Stromal cell of bone marrow (primary cell): ENCODE data around the gene TRPM2.
"Not testable (repeated sequence)": the region's sequence is repeated elsewhere in the genome, so short reads cannot be mapped to it uniquely, and the experiment has no call there.

ENCODE experiments used
- DNase-seq: peaks from one replicate; pipeline ENCODE4 v3.0.0-alpha.2; 2012; ENCODE audit warnings: low read depth

TRPM2 gene

DNA sequence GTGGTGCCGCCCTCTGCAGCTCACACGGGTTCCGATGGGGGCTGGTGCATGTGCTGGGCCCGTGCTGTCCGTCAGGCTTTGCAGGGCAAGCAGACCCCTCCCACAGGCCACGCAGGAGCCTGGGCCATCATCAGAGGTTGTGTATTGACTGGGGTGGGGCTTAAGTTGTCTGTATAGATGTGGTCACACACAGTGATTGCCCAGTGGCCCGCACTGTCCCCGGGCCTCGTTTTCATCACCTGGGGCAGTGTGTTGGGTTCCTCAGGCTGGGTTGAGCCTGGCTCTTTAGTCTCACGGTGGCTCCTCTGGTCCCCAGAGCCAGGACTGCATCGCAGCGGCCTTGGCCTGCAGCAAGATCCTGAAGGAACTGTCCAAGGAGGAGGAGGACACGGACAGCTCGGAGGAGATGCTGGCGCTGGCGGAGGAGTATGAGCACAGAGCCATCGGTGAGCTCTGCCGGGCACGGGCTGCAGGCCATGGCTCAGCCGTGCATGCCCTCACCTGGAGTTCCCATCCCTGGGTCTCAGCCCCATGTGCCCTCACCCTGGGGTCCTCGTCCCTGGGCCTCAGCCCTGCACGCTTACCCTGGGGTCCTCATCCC lies 44.1 kb downstream of the TRPM2 start:
- DNase-seq = no peak

DNA sequence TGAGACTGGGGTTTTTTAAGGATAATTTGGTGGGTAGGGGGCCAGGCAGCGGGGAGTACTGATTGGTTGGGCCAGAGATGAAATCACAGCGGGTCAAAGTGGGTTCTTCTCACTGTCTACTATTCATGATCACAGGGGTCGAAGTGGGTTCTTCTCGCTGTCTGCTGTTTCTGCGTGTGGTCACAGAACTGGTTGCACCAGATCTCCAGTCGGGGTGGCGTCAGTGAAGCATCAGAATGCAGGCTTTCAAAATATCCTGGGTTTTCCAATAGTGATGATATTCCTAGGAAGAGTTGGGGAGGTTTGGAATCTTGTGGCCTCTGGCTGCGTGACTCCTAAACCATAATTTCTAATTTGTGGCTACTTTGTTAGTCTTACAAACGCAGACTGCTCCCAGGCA lies 45.1 kb downstream of the TRPM2 start:
- DNase-seq = no peak

DNA sequence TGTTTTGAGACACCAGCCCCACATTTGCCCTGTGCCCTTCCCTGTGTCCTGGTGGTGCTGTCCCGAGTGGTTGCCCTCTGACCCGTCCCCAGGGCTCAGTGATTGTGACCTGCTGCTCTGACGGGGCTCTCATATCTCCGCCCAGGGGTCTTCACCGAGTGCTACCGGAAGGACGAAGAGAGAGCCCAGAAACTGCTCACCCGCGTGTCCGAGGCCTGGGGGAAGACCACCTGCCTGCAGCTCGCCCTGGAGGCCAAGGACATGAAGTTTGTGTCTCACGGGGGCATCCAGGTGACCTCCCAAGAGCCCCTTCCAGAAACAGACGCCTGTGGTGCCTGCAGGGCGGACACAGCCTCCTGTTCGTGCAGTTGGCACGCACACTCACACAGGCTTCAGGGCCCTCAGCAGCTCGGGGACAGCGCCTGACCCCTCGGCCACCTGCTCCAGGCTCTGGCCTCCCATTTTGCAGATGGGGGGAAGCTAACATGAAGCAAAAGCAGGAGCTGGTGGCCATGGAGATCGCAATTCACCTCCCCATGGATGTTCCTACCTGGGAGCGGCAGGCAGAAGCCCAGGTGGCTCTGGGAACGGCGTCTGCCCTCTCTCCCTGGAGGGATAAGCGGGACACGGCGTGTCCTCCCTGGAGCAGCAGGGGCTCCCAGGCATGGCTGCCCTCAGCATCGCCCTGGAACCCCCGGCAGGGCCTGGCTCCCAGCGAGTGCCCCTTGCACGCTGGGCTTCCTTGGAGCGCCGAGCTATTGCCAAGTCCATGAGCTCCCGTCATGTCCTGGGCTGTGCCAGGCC lies 45.9 kb downstream of the TRPM2 start:
- no peak for DNase-seq

DNA sequence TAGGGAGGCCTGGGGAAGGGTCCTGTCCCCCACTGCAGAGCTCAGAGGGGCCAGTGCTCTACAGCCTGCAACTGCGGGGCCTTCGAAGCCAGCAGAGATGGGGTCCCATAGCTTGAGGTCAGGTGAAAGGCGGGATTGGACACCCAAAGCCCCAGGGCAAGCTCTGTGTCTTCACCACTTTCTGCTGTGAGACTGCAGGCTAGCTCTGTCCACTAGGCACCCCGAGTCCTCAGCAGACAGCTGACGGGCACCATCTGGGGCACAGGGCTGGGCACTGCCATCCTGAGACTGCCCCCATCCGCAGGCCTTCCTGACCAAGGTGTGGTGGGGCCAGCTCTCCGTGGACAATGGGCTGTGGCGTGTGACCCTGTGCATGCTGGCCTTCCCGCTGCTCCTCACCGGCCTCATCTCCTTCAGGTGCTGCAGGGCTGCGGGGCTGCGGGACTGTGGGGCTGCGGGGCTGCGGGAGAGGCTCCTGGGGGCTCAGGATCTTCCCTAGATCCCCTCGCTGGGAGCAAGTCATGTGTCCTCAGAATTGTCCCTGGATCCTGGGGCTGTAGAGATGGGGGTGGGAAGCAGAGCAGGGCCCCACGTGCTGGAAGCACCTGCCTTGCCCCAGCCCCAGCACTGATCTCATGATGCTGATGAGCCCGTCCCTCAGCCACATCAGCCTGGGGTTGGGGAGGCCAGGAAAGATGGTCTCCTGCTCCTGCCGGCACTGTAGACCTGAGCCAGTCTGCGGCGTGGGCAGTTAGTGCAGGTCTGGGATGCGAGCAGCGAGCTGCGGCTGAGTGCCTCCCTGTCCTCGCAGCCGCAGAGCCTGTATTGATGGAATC lies 46.8 kb downstream of the TRPM2 start:
- no peak for DNase-seq

DNA sequence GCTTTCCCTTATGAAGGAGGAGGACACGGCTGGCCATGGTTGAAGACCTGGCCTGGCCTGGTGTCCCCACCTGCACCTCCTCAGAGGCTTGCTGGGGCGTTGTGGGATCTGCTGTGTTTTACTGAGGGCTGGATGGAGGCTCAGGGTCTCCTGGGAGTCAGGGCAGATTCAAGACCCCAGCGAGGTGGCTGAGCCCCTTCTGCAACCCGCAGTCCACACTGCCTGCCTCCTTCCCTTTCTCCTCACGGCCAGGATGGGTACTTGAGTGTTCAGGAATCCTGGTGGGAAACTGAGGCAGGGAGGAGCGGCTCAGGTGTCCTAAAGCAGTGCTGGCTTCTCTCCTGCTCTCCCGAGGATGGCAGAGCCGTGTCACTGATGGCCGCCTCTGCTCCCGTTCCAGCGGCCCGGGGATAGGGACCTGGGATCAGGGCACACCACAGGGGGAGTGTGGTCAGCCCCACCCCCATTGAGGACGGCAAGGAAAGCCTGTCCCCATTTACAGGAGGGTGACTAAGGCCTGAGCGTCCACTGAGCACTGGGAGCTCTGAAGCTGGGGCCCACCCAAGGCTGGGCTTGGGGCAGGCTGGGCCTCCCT lies 47.5 kb downstream of the TRPM2 start:
- DNase-seq = no peak

DNA sequence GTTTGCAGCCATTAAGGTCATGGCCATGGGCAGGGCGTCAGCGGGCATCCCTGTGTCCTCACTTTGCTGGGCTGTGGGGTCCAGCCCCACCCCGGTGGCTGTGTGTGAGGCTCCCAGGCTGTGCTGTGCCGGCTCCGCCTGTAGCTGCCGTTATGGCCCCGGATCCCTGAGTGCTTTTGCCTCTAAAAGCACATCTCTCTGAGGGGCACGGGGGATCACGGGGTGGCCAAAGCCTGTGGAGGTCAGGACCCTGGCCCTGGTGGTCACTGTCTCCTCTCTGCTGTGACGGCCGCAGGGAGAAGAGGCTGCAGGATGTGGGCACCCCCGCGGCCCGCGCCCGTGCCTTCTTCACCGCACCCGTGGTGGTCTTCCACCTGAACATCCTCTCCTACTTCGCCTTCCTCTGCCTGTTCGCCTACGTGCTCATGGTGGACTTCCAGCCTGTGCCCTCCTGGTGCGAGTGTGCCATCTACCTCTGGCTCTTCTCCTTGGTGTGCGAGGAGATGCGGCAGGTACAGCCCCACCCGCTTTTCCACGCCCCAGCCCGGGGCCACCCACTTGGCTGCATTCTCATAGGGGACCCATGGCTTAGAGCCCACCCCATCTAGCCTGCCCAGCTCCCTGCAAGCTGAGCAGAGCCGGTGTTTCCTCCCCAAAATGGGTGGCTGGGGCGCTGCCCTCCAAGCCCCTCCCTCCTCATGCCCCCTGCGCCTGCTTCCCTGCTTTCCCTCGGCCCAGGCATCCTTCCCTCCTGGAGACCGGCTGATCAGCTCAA lies 48.2 kb downstream of the TRPM2 start:
- no peak for DNase-seq

DNA sequence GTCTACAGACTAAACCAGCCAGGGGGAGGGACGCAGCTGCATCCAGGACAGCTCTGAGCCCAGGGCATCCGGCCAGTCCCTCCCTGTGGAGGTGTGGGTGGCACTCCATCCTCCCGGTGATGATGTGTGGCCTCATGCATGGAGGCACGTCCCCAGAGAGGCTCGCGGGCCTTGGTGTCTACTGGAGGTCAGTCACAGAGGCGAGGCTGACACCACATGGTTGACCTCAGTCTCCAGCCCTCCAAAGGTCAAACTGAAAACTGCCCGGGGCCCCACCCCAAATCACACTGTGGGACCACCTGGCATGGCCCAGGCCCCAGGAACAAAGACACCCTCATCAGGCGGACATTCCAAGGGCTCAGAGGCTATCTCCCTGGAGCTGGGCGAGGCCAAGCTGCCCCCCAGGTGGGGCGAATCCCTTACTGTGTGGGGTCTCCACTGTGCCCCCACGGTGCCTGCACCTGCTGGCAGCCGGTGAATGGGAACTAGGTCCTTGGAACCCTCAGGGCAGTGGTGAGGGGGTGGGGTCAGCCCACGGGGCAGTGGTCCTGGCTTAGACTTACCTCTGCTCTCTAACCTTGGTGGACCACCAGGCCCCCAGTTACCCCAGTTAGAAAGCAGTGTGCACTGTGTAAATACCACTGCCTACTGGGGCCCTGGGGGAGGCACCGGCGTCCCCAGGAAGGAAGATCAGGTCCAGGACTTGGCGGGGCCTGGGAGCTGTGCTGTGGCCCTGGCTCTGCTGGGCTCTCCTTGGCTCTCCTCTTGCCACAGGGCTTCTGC lies 49.1 kb downstream of the TRPM2 start:
- DNase-seq = no peak

DNA sequence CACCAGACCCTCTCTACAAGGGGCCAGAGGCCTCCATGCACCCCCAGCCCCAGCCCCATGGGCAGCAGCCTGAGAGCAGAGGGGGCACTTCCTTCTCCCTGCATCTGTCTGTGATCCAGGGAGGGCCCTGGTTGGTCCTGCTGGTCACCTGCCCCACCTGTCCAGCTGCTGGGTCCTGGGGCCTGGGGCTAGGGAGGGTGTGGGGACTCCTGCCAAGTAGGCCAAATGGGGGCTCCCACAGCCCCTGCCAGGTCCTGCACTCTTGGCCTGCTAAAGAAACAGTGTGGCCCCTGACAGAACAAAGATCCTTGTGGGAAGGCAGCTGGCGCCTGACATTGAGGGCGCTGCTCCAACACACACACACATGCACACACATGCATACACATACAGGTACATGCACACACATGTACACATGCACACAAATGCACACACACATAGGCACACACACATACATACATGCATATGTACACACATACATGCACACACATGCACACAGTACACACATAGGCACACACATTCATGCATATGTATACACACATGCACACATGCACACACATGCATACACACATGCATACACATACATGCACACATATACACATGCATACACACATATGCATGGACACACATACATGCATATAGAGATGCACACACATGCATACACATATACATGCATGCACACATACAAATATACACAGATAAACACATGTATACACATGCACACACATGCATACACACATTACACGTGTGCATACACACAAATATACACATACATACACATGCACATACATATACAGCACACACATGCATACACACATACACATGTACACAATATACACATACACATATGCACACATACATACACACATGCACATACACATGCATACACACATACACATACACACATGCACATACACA lies 49.9 kb downstream of the TRPM2 start:
- no peak for DNase-seq

DNA sequence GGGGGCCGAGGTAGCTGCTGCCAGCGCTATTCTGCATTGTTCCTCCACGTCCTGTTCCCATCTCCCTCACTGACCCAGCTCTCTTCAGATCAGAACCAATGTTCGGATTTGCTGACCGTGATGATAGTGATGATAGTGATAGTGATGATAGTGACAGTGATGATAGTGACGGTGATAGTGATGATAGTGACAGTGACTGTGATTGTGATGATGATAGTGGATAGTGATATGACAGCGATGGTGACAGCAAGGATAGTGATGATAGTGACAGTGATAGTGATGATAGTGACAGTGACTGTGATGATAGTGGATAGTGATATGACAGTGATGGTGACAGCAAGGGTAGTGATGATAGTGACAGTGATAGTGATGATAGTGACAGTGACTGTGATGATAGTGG lies 51.1 kb downstream of the TRPM2 start:
- DNase-seq = not testable (repeated sequence)

DNA sequence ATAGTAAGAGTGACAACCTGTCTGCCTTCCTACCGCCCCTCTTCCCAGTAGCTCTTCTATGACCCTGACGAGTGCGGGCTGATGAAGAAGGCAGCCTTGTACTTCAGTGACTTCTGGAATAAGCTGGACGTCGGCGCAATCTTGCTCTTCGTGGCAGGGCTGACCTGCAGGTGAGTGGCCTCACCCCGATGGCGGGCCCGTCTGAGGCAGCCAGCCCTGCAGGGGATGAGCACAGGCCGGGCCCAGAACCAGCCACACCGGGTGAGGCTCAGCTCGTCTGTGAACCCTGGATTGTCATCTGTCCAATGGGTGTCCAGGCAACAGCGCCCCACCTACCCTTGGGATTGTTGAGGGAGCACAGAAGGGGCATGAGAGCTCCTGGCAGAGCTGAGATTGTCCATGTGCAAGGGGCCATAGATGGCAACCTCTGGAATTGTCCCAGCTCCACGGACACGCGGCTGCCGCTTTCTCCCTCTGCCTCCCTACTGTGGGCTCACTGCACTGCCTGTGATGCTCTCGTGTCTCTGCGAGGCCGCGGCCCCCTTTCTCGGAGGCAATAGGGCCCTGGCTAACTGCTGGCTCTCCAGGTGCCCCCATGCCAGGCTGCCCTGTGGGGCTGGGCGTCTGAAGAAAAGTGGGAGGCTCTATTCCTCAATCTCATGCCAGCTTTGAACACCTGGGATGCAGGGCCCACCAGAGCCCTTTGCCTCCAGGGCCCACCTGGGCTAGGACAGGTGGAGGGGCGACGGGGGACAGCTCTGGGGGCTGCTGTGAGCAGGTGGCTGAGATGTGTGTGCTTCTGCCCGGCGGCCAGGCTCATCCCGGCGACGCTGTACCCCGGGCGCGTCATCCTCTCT lies 51.9 kb downstream of the TRPM2 start:
- no peak for DNase-seq

DNA sequence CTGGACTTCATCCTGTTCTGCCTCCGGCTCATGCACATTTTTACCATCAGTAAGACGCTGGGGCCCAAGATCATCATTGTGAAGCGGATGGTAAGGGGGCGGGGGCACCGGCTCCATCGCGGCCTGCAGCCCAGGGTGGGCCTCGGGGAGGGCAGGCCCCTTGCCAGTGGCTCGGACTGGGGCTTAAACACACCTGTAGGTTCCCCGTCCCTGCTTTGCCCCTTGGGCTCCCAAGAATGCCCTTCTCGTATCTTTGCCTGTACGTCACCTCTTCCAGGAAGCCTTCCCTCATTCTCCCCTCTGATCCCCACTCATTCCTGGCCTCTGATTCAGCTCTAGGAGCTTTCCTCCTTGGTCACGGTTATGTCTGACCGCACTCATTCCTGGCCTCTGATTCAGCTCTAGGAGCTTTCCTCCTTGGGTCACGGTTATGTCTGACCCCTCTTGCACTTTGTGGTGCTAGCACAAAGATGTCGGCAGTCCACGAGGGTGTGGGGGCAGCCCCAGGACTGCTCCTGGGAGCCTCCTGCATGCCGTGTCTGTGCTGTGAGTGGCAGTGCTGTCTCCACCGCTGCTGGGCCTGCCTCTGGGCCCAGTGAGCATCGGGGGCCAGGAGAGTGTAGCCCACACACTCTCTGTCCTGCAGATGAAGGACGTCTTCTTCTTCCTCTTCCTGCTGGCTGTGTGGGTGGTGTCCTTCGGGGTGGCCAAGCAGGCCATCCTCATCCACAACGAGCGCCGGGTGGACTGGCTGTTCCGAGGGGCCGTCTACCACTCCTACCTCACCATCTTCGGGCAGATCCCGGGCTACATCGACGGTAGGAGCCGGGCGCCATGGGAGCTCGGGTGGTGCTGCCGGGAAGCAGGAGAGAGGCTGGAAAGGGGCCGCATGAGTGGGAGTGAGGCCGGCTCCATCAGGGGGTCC lies 52.8 kb downstream of the TRPM2 start:
- DNase-seq = no peak

DNA sequence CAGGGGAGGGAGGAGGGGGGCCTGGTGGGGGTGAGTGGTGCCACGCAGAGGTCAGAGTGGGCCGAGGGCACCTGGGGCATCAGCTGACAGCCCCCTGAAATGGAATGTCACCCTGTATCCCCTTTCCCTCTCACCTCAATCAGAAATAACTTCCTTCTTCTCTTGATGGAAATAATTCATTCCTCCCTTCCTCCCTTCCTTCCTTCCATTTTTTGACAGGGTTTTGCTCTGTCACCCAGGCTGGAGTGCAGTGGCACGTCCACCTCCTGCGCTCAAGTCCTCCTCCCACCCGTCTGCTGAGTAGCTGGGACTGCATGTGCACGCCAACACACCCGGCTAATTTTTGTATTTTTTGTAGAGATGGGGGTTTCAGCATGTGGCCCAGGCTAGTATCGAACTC lies 53.5 kb downstream of the TRPM2 start:
- DNase-seq = no peak

DNA sequence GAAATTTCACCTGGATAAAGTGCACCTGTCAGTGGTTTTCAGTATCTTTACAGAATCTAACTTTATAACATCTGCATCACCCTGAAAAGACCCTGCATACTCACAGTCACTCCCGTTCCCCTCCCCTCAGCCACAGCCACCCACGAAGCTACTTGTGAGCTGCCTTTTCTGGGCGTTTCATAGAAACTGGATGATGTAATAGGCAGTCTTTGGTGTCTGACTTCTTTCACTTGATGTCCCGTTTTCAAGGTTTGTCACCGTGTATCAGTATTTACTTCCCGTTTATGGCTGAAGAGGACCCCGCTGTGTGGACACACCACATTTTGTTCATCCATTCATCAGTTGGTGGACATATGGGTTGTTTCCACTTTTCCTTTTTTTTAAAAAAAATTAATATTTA lies 54.1 kb downstream of the TRPM2 start:
- no peak for DNase-seq

DNA sequence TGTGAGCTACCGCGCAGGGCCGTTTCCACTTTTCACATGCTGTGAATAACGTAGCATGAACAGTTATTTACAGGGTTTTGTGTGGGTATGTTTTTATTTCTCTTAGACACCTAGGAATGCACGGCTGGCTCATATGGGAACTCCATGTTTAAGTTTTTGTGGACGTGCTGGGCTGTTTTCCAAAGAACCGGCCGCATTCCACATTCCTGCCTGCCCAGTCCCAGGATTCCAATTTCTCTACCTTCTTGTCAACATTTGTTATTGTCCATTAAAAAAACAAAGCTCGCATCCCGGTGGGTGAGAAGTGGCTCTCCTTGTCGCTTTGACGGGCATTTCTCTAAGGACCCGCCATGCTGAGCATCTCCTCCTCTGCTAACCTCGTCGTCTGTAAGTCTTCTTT lies 54.8 kb downstream of the TRPM2 start:
- DNase-seq = no peak

DNA sequence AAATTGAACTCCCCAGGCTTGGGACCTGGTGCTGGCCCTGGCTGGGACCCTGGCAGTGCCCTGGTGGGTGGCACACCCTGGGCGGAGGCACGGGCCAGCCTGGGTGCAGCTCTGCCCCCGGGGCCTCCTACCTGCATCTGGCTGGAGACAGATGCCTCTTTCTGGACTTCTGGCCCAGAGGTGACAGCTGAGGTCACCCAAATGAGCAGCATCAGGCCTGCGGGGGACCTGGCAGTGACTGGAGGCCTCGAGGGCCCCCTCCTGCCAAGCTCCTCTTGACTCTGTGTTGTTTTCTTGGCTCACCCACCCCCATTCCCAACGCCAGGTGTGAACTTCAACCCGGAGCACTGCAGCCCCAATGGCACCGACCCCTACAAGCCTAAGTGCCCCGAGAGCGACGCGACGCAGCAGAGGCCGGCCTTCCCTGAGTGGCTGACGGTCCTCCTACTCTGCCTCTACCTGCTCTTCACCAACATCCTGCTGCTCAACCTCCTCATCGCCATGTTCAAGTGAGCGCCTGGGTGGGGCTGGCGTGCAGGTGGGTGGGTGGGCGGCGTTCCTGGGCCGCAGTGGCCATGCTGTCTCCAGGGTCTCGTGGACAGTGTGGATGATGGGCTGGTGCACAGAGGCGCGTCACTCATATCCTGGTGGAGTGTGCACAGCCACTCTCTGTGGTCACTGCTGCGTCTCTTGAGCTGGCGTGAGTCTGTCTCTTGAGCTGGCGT lies 60.3 kb downstream of the TRPM2 start:
- no peak for DNase-seq

DNA sequence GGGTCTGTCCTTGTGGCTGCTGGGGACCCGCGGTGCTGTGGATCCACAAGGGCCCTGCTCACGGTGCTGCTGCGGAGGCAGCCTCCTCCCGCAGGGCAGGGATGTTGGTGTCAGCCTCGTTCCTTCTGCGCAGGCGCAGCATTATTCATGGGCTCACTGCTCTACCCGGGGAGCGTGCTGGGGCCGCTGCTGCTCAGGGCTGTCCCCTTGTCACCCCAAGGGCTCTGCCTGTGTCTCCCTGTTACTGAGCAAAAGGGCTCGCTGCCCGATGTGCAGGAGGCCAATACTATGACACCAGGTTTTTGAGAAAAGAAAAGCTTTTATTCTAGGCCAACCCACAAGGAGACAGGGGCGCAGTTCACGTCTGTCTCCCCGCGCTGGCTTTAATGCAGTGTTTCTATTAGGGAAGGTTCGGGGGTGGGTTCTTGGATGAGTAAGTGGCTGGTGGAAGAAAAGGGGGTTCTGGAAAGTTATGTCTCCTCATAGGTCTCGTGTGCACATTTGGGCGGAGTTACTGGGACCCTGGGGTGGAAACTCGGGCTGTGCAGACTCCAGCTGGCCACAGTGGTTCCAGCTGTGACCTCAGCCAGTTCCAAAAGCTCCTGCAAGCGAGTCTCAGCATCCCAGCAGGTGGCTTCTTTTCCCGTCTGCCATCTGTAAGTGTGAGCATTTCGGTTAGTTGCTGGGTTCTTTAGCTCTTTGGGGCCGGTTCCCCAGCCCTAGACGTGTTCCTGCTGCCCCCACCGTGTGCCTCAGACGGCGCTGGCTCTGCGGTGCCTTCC lies 61.1 kb downstream of the TRPM2 start:
- no peak for DNase-seq
